Measurements from ENCODE around the gene SPEN. TPM values are rescaled to one million over a fixed set of nuclear protein-coding genes. Genes with fewer than 3 reads are reported as not detected.

SPEN gene
- total and polyA plus RNA-seq, 2 of the 13 experiments (the other 11 are each of a cell fraction or from before 2014, with no cell fraction given) = 4.8 to 14.0 TPM

GRCh38 chr1:15849775-15850324 is 2.3 kb downstream of the SPEN start (continued):
- TF ChIP-seq MEIS1 (CRISPR knock-in tag; IDR thresholded peaks at IDR 0.05; ENCODE audit: borderline replicate concordance) = 0 out of 2 replicates have a peak, but pooled peaks have one; percentile 20
- TF ChIP-seq, protein P1, sequence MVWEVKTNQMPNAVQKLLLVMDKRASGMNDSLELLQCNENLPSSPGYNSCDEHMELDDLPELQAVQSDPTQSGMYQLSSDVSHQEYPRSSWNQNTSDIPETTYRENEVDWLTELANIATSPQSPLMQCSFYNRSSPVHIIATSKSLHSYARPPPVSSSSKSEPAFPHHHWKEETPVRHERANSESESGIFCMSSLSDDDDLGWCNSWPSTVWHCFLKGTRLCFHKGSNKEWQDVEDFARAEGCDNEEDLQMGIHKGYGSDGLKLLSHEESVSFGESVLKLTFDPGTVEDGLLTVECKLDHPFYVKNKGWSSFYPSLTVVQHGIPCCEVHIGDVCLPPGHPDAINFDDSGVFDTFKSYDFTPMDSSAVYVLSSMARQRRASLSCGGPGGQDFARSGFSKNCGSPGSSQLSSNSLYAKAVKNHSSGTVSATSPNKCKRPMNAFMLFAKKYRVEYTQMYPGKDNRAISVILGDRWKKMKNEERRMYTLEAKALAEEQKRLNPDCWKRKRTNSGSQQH (CRISPR knock-in tag; IDR thresholded peaks at IDR 0.05; ENCODE audit: low read depth) = no peak
- peak; percentile 29; the same call in 1 of the 2 replicates for TF ChIP-seq HDAC1 (CRISPR knock-in tag; IDR thresholded peaks at IDR 0.05)
- TF ChIP-seq, protein P2, sequence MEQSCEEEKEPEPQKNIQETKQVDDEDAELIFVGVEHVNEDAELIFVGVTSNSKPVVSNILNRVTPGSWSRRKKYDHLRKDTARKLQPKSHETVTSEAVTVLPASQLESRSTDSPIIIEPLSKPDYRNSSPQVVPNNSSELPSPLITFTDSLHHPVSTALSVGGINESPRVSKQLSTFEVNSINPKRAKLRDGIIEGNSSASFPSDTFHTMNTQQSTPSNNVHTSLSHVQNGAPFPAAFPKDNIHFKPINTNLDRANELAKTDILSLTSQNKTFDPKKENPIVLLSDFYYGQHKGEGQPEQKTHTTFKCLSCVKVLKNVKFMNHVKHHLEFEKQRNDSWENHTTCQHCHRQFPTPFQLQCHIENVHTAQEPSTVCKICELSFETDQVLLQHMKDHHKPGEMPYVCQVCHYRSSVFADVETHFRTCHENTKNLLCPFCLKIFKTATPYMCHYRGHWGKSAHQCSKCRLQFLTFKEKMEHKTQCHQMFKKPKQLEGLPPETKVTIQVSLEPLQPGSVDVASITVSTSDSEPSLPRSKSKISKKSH (CRISPR knock-in tag; IDR thresholded peaks at IDR 0.05; ENCODE audit: borderline replicate concordance) = no peak
- TF ChIP-seq ZNF124 (CRISPR knock-in tag; IDR thresholded peaks at IDR 0.05) = no peak
- no peak for TF ChIP-seq TBP (CRISPR knock-in tag; IDR thresholded peaks at IDR 0.05)
- 0 out of 2 replicates have a peak, but pooled peaks have one; percentile 27 for TF ChIP-seq KAT8 (CRISPR knock-in tag; IDR thresholded peaks at IDR 0.05)
- TF ChIP-seq, protein P3, sequence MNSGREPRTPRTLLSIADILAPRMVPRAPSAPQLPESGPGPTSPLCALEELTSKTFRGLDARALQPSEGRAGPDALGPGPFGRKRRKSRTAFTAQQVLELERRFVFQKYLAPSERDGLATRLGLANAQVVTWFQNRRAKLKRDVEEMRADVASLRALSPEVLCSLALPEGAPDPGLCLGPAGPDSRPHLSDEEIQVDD (CRISPR knock-in tag; IDR thresholded peaks at IDR 0.05; ENCODE audit: borderline replicate concordance) = no peak
- TF ChIP-seq NFKB2 (CRISPR knock-in tag; IDR thresholded peaks at IDR 0.05; ENCODE audit: borderline replicate concordance) = 0 out of 2 replicates have a peak, but pooled peaks have one; percentile 1
- TF ChIP-seq KMT2B (CRISPR knock-in tag; IDR thresholded peaks at IDR 0.05) = peak; percentile 56; the same call in 1 of the 2 replicates
- TF ChIP-seq RFXAP (CRISPR knock-in tag; IDR thresholded peaks at IDR 0.05; ENCODE audit: borderline replicate concordance) = no peak
- 0 out of 2 replicates have a peak, but pooled peaks have one; percentile 41 for TF ChIP-seq SP4 (CRISPR knock-in tag; IDR thresholded peaks at IDR 0.05)
- TF ChIP-seq MAZ (IDR thresholded peaks at IDR 0.05; ENCODE audit: borderline replicate concordance, low read depth, low read length) = no peak
- peak; percentile 37; the same call in 1 of the 2 replicates for TF ChIP-seq MAZ (CRISPR knock-in tag; IDR thresholded peaks at IDR 0.05; ENCODE audit: low read depth)
- TF ChIP-seq, protein P4, sequence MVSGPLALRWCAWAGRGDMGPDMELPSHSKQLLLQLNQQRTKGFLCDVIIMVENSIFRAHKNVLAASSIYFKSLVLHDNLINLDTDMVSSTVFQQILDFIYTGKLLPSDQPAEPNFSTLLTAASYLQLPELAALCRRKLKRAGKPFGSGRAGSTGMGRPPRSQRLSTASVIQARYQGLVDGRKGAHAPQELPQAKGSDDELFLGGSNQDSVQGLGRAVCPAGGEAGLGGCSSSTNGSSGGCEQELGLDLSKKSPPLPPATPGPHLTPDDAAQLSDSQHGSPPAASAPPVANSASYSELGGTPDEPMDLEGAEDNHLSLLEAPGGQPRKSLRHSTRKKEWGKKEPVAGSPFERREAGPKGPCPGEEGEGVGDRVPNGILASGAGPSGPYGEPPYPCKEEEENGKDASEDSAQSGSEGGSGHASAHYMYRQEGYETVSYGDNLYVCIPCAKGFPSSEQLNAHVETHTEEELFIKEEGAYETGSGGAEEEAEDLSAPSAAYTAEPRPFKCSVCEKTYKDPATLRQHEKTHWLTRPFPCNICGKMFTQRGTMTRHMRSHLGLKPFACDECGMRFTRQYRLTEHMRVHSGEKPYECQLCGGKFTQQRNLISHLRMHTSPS (CRISPR knock-in tag; IDR thresholded peaks at IDR 0.05; ENCODE audit: low read depth) = 0 out of 2 replicates have a peak, but pooled peaks have one; percentile 7
- TF ChIP-seq, protein P5, sequence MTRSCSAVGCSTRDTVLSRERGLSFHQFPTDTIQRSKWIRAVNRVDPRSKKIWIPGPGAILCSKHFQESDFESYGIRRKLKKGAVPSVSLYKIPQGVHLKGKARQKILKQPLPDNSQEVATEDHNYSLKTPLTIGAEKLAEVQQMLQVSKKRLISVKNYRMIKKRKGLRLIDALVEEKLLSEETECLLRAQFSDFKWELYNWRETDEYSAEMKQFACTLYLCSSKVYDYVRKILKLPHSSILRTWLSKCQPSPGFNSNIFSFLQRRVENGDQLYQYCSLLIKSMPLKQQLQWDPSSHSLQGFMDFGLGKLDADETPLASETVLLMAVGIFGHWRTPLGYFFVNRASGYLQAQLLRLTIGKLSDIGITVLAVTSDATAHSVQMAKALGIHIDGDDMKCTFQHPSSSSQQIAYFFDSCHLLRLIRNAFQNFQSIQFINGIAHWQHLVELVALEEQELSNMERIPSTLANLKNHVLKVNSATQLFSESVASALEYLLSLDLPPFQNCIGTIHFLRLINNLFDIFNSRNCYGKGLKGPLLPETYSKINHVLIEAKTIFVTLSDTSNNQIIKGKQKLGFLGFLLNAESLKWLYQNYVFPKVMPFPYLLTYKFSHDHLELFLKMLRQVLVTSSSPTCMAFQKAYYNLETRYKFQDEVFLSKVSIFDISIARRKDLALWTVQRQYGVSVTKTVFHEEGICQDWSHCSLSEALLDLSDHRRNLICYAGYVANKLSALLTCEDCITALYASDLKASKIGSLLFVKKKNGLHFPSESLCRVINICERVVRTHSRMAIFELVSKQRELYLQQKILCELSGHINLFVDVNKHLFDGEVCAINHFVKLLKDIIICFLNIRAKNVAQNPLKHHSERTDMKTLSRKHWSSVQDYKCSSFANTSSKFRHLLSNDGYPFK (CRISPR knock-in tag; IDR thresholded peaks at IDR 0.05; ENCODE audit: borderline replicate concordance) = 0 out of 2 replicates have a peak, but pooled peaks have one; percentile 26
- TF ChIP-seq ZNF460 (CRISPR knock-in tag; IDR thresholded peaks at IDR 0.05; ENCODE audit: borderline replicate concordance) = no peak
